ENCODE results near the gene ITGAD.

Gene ITGAD

GRCh38 chr16:31460582-31461002 is 67.5 kb downstream of the ITGAD start:
- TF ChIP-seq GATA2 (IDR thresholded peaks at IDR 0.05; ENCODE audit: low read depth, low read length) (no peak), GATA3 (IDR thresholded peaks at IDR 0.05; ENCODE audit: low read depth, low read length) (no peak)

GRCh38 chr16:31461201-31461920 is 68.2 kb downstream of the ITGAD start:
- no peak for TF ChIP-seq GATA2 (IDR thresholded peaks at IDR 0.05; ENCODE audit: low read depth, low read length)
- no peak for TF ChIP-seq GATA3 (IDR thresholded peaks at IDR 0.05; ENCODE audit: low read depth, low read length)

GRCh38 chr16:31461921-31462804 is 69.0 kb downstream of the ITGAD start:
- TF ChIP-seq GATA3 (IDR thresholded peaks at IDR 0.05; ENCODE audit: low read depth, low read length) (no peak), GATA2 (IDR thresholded peaks at IDR 0.05; ENCODE audit: low read depth, low read length) (no peak)

- no peak for TF ChIP-seq GATA2 (IDR thresholded peaks at IDR 0.05; ENCODE audit: low read depth, low read length)
These were observed 71.2 kb downstream of the ITGAD start for GRCh38 chr16:31464348-31464769.

- TF ChIP-seq GATA3 (IDR thresholded peaks at IDR 0.05; ENCODE audit: low read depth, low read length): no peak
These were observed 71.7 kb downstream of the ITGAD start for GRCh38 chr16:31464781-31465260.

- TF ChIP-seq GATA2 (IDR thresholded peaks at IDR 0.05; ENCODE audit: low read depth, low read length) (no peak), GATA3 (IDR thresholded peaks at IDR 0.05; ENCODE audit: low read depth, low read length) (no peak)
These were observed 72.7 kb downstream of the ITGAD start for GRCh38 chr16:31465788-31466370.

- TF ChIP-seq GATA2 (IDR thresholded peaks at IDR 0.05; ENCODE audit: low read depth, low read length): no peak
- no peak for TF ChIP-seq GATA3 (IDR thresholded peaks at IDR 0.05; ENCODE audit: low read depth, low read length)
These were observed 73.3 kb downstream of the ITGAD start for GRCh38 chr16:31466381-31466841.

GRCh38 chr16:31467151-31467773 is 74.1 kb downstream of the ITGAD start:
- TF ChIP-seq GATA2 (IDR thresholded peaks at IDR 0.05; ENCODE audit: low read depth, low read length) (no peak), GATA3 (IDR thresholded peaks at IDR 0.05; ENCODE audit: low read depth, low read length) (no peak)

- TF ChIP-seq GATA2 (IDR thresholded peaks at IDR 0.05; ENCODE audit: low read depth, low read length) (no peak), GATA3 (IDR thresholded peaks at IDR 0.05; ENCODE audit: low read depth, low read length) (no peak)
These were observed 74.7 kb downstream of the ITGAD start for GRCh38 chr16:31467858-31468257.

GRCh38 chr16:31470615-31471014 is 77.5 kb downstream of the ITGAD start:
- TF ChIP-seq GATA3 (IDR thresholded peaks at IDR 0.05; ENCODE audit: low read depth, low read length) (no peak), GATA2 (IDR thresholded peaks at IDR 0.05; ENCODE audit: low read depth, low read length) (no peak)

- TF ChIP-seq GATA2 (IDR thresholded peaks at IDR 0.05; ENCODE audit: low read depth, low read length) (no peak), GATA3 (IDR thresholded peaks at IDR 0.05; ENCODE audit: low read depth, low read length) (no peak)
These were observed 78.2 kb downstream of the ITGAD start for GRCh38 chr16:31471241-31471874.

- TF ChIP-seq GATA3 (IDR thresholded peaks at IDR 0.05; ENCODE audit: low read depth, low read length) (no peak), GATA2 (IDR thresholded peaks at IDR 0.05; ENCODE audit: low read depth, low read length) (no peak)
These were observed 79.0 kb downstream of the ITGAD start, which contains the start of gene TGFB1I1 for GRCh38 chr16:31471875-31472708. TSS of gene TGFB1I1 (plus strand) at chr16:31472152. CDS start at chr16:31472189, 37 bp downstream.

Measured in SH-SY5Y (cell line).